Upper lobe of left lung (tissue), 4 donors: Measurements from ENCODE around the gene TNFSF13.

Experiments used
- CTCF ChIP-seq, 6 experiments: fragments of 450-650 bp in 4 of 6; fragments of 200-600 bp in 2 of 6; sonication (generic) in 2 of 6; IDR thresholded peaks; one replicate each; pipeline ENCODE4 v1.5.1; 2016 to 2019; ENCODE audit warnings: antibody characterized with exemption in 6 of 6
- EP300 ChIP-seq, 4 donors: sonication (generic); formaldehyde crosslinking; IDR thresholded peaks; one replicate each; pipeline ENCODE4 v1.5.1; 2017; ENCODE audit warnings: antibody characterized with exemption in 4 of 4, control low read depth in 2 of 4
- POLR2AphosphoS5 ChIP-seq, 2 donors: sonication (generic); formaldehyde crosslinking; IDR thresholded peaks; one replicate each; pipeline ENCODE4 v1.5.1; 2017; ENCODE audit warnings: antibody characterized with exemption in 2 of 2

- no peak for TF ChIP-seq EP300 (IDR thresholded peaks at IDR 0.05)
- no peak for TF ChIP-seq CTCF (IDR thresholded peaks at IDR 0.05)
- TF ChIP-seq POLR2AphosphoS5 (IDR thresholded peaks at IDR 0.05): no peak
Measured at GRCh38 chr17:7512824-7513540, 45.6 kb upstream of the TNFSF13 start.
